Left lobe of liver (tissue), 2 donors: ENCODE measurements around the gene ARL10. TPM values are rescaled to one million over a fixed set of nuclear protein-coding genes. Genes with fewer than 3 reads are reported as not detected.
"Not testable (repeated sequence)": the region's sequence is repeated elsewhere in the genome, so short reads cannot be mapped to it uniquely, and the experiment has no call there.

Experiments used
- ATAC-seq: fragments of 200-7000 bp; cut with Tn5 transposase; one replicate; pipeline ENCODE4 v1.9.1; 2020; ENCODE audit warnings: mild to moderate bottlenecking, moderate library complexity
- DNase-seq: peaks from one replicate; pipeline ENCODE4 v3.0.0-alpha.2; 2020; ENCODE audit warnings: low spot score
- total RNA-seq: library from RNA; stranded (reverse); gene quantifications from one replicate; pipeline ENCODE4 v1.2.1, GENCODE V29; 2021
- donor health status: DM: no; HTN: no; CAD: no; lungs with moderate emphysema.
- donor health status: DM: no; HTN: yes; CAD: no.

The ARL10 gene
- total RNA-seq, 1 donor from 2014 or later = 1.8 TPM

GRCh38 chr5:176388003-176388443, 22.7 kb downstream of the ARL10 start:
- no peak for DNase-seq
- ATAC-seq = no peak

- ATAC-seq (peak; percentile 92), DNase-seq (peak; percentile 98)
Observed at GRCh38 chr5:176388444-176389134, 23.3 kb downstream of the ARL10 start, which contains the start of the genes HIGD2A and NOP16. Gene HIGD2A, plus strand, starts transcription at chr5:176388751. Its CDS starts 69 bp downstream, at chr5:176388820. Gene NOP16, minus strand, starts transcription at chr5:176388598. Its CDS starts 59 bp downstream, at chr5:176388539.

GRCh38 chr5:176389135-176390123, 24.1 kb downstream of the ARL10 start:
- ATAC-seq (peak; percentile 41), DNase-seq (no peak)

- ATAC-seq = no peak
- no peak for DNase-seq
Observed at GRCh38 chr5:176391479-176391878, 26.2 kb downstream of the ARL10 start.

GRCh38 chr5:176391999-176392398, 26.7 kb downstream of the ARL10 start:
- DNase-seq (no peak), ATAC-seq (no peak)

GRCh38 chr5:176392526-176392925, 27.2 kb downstream of the ARL10 start:
- DNase-seq (no peak), ATAC-seq (no peak)

- no peak for ATAC-seq
- DNase-seq = no peak
Observed at GRCh38 chr5:176394096-176394495, 28.8 kb downstream of the ARL10 start.

GRCh38 chr5:176394881-176395675, 29.8 kb downstream of the ARL10 start:
- DNase-seq = no peak
- ATAC-seq = no peak

- DNase-seq (no peak), ATAC-seq (no peak)
Observed at GRCh38 chr5:176396330-176396729, 31.0 kb downstream of the ARL10 start.

- ATAC-seq (no peak), DNase-seq (no peak)
Observed at GRCh38 chr5:176397736-176398420, 32.6 kb downstream of the ARL10 start.

GRCh38 chr5:176400382-176401156, 35.3 kb downstream of the ARL10 start:
- no peak for DNase-seq
- no peak for ATAC-seq

- ATAC-seq = no peak
- DNase-seq = no peak
Observed at GRCh38 chr5:176401281-176402205, 36.3 kb downstream of the ARL10 start.

- no peak for DNase-seq
- no peak for ATAC-seq
Observed at GRCh38 chr5:176405656-176406435, 40.6 kb downstream of the ARL10 start.

- ATAC-seq = no peak
- DNase-seq = no peak
Observed at GRCh38 chr5:176406436-176407052, 41.3 kb downstream of the ARL10 start.

GRCh38 chr5:176407456-176408251, 42.4 kb downstream of the ARL10 start:
- DNase-seq (no peak), ATAC-seq (no peak)

GRCh38 chr5:176408252-176408573, 42.9 kb downstream of the ARL10 start:
- not testable (repeated sequence) for DNase-seq, ATAC-seq
